HG03060 (cell line): ENCODE data around the gene NFE2L1.
"Not testable (repeated sequence)": the region's sequence is repeated elsewhere in the genome, so short reads cannot be mapped to it uniquely, and the experiment has no call there.

Source experiments
- ATAC-seq: cut with Tn5 transposase; IDR thresholded peaks from one replicate; pipeline ENCODE4 v1.9.1; 2021; ENCODE audit warnings: low read depth, moderate number of reproducible peaks; ENCODE audit not compliant: unreplicated experiment

NFE2L1 gene

GRCh38 chr17:48047741-48048383, at the start of gene NFE2L1:
NFE2L1 (plus strand) TSS chr17:48048359; CDS start chr17:48051119, 2,760 bp downstream.
- ATAC-seq = peak; percentile 85

- ATAC-seq = no peak
These were observed 48.6 kb upstream of the NFE2L1 start for GRCh38 chr17:47999582-47999981.

GRCh38 chr17:48001197-48001596, 47.0 kb upstream of the NFE2L1 start:
- ATAC-seq = no peak

GRCh38 chr17:48001657-48002056, 46.5 kb upstream of the NFE2L1 start:
- ATAC-seq = not testable (repeated sequence)

- ATAC-seq = no peak
These were observed 45.8 kb upstream of the NFE2L1 start for GRCh38 chr17:48002266-48002915.

GRCh38 chr17:48002916-48003416, 45.2 kb upstream of the NFE2L1 start:
- no peak for ATAC-seq

GRCh38 chr17:48003417-48004151, 44.6 kb upstream of the NFE2L1 start:
- no peak for ATAC-seq

- no peak for ATAC-seq
These were observed 43.2 kb upstream of the NFE2L1 start for GRCh38 chr17:48004983-48005382.

- no peak for ATAC-seq
These were observed 41.0 kb upstream of the NFE2L1 start for GRCh38 chr17:48006936-48007709.

GRCh38 chr17:48010193-48010592, 38.0 kb upstream of the NFE2L1 start:
- ATAC-seq = no peak

GRCh38 chr17:48011405-48012150, 36.6 kb upstream of the NFE2L1 start:
- ATAC-seq = no peak

- ATAC-seq = no peak
These were observed 36.0 kb upstream of the NFE2L1 start for GRCh38 chr17:48012151-48012520.

GRCh38 chr17:48012654-48013053, 35.5 kb upstream of the NFE2L1 start:
- no peak for ATAC-seq

- ATAC-seq = no peak
These were observed 34.1 kb upstream of the NFE2L1 start for GRCh38 chr17:48013876-48014594.

GRCh38 chr17:48014595-48015111, 33.5 kb upstream of the NFE2L1 start:
- ATAC-seq = no peak

GRCh38 chr17:48016112-48016511, 32.0 kb upstream of the NFE2L1 start:
- no peak for ATAC-seq

GRCh38 chr17:48017817-48018158, 30.4 kb upstream of the NFE2L1 start:
- not testable (repeated sequence) for ATAC-seq

GRCh38 chr17:48021934-48022333, 26.2 kb upstream of the NFE2L1 start:
- ATAC-seq = no peak

GRCh38 chr17:48022901-48023300, 25.3 kb upstream of the NFE2L1 start:
- no peak for ATAC-seq
